Gastrocnemius medialis (tissue), 4 donors: Measurements from ENCODE around the gene KLK2. TPM values are rescaled to one million over a fixed set of nuclear protein-coding genes. Genes with fewer than 3 reads are reported as not detected.

Experiments
- ATAC-seq, 2 donors: fragments of 150-250 bp; one replicate each; pipeline ENCODE4 v1.9.1; 2016
- DNase-seq, 2 donors: peaks; one replicate each; pipeline ENCODE4 v3.0.0-alpha.2; 2019
- H3K27ac ChIP-seq, 4 donors: fragments of 200-600 bp; sonication (generic); 1 replicate in 1 of 4; 2 replicates in 3 of 4; pipeline ENCODE4 v1.5.1; 2016 to 2018; ENCODE audit warnings: mild to moderate bottlenecking in 2 of 4, moderate library complexity in 1 of 4
- H3K27me3 ChIP-seq, 3 donors: fragments of 200-600 bp; sonication (generic) in 2 of 3; 1 replicate in 1 of 3; 2 replicates in 2 of 3; pipeline versions ENCODE4 v1.5.1 to v1.6.0; 2016 to 2019; ENCODE audit warnings: mild to moderate bottlenecking in 1 of 3, moderate library complexity in 1 of 3
- H3K36me3 ChIP-seq, 2 donors: fragments of 200-600 bp; sonication (generic) in 1 of 2; one replicate each; pipeline ENCODE4 v1.5.1; 2017 to 2018
- H3K4me1 ChIP-seq, 2 donors: fragments of 200-600 bp; sonication (generic) in 1 of 2; one replicate each; pipeline ENCODE4 v1.5.1; 2016 to 2017; ENCODE audit warnings: mild to moderate bottlenecking in 2 of 2
- H3K4me3 ChIP-seq, 4 donors: fragments of 200-600 bp; sonication (generic) in 3 of 4; 1 replicate in 1 of 4; 2 replicates in 3 of 4; pipeline ENCODE4 v1.5.1; 2016 to 2019; ENCODE audit warnings: mild to moderate bottlenecking in 2 of 4
- H3K9me3 ChIP-seq, 3 donors: fragments of 200-600 bp; sonication (generic) in 2 of 3; 1 replicate in 1 of 3; 2 replicates in 2 of 3; pipeline ENCODE4 v1.5.1; 2016 to 2019
- POLR2A ChIP-seq, 2 donors: fragments of 450-650 bp; IDR thresholded peaks; one replicate each; pipeline ENCODE4 v1.6.1; 2017; ENCODE audit warnings: antibody characterized with exemption in 2 of 2, mild to moderate bottlenecking in 2 of 2, moderate library complexity in 2 of 2
- in situ Hi-C, 4 donors: fragments of 200-750 bp; cut with MboI; loops; one replicate each; pipeline versions ENCODE4 v1.15.0 to v1.8.0; 2017; ENCODE audit warnings: low sequenced_read_pairs in 4 of 4
- intact Hi-C: fragments of 100-400 bp; cut with DNase I; formaldehyde crosslinking; loops from one replicate; pipeline ENCODE4 v1.15.1; 2023; ENCODE audit warnings: low total_unique reads
- total RNA-seq, 4 donors: library from RNA; depleted of rRNA; stranded (reverse); fragments of >200 nt; gene quantifications; one replicate each; pipeline versions ENCODE4 v1.1.0 to v1.2.3, GENCODE V29; 2016
- TF ChIP-seq, protein P1 (sequence below), 5 experiments: fragments of 450-650 bp in 3 of 5; fragments of 200-600 bp in 2 of 5; sonication (generic) in 2 of 5; IDR thresholded peaks in 4 of 5; conservative IDR thresholded peaks in 1 of 5; 1 replicate in 4 of 5; 2 replicates in 1 of 5; pipeline ENCODE4 v1.5.1; 2016 to 2019; ENCODE audit warnings: antibody characterized with exemption in 5 of 5, mild to moderate bottlenecking in 3 of 5, moderate library complexity in 3 of 5

KLK2 gene
- total RNA-seq, 4 donors from 2014 or later: not detected

DNA sequence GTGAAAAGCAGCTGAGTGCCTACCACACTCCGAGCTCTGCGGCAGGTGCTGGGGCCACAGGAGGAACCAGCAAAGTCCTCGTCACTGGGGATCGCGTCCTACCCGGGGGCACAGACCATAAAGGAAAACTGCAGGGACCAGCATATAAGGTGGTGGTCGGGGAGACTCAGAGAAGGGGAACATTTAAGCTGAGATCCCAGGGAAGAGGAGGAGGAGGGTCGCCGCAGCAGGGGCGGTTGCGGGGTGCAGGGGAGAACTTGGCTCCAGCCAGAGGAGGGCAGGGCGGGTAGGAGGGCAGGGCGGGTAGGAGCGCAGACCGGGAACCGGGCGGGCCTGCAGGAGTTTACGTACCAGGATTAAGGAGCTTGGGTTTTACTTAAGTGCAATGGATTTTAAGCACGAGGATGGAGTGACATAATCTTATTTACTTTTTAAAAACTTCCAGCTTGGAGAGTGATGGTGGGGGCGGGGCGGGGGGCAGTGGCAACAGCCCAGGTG, 38.9 kb downstream of the KLK2 start:
- no peak overlapping the region for H3K4me3 ChIP-seq
- in situ Hi-C loops: no loop called here
- ATAC-seq: no peak

DNA sequence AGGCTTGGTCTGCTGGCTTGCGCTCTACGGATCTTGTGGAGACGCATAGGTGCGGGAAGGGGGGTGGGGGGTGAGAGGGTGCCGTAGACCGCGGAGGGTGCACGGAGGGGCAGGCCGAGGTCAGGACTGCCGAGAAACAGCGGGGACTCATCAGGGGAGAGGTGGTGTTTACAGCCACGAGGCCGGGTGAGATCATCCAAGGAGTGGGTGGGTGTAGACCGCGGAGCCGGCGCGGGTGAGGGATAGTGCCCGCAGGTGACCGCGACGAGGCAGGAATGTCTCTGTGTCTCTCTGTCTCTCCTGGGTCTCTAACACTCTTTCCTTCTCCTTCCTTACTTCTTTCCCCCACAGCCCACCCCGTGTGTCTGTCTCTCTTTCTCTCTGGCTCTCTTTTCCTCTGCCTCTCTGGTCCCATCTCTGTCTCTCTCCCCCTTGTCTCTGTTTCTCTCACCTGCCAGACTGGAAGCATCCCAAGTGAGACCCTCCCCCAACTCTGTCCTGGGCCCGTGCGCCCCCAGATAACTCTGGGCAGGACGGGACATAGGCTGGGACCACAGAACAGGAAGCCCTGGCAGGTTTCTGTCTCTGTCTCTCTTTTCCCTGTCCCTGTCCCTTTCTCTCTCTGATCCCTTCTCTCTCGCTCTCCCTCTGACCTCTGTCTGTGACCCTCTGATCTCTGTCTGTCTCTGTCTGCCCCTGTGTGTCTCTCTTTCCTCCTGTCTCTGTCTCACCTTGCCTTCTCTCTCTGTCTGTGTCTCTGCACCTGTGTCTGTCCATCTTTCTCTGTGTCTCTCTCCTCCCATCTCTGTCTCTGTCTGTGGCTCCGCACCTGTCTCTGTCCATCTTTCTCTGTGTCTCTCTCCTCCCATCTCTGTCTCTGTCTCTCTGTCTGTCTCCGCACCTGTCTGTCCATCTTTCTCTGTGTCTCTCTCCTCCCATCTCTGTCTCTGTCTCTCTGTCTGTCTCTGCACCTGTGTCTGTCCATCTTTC, 39.8 kb downstream of the KLK2 start:
- H3K9me3 ChIP-seq: no peaks in the 10 kb centered on the region
- no peak overlapping the region for H3K27ac ChIP-seq
- intact Hi-C loops (no loop called here), in situ Hi-C loops (no loop called here)
- TF ChIP-seq POLR2A (IDR thresholded peaks at IDR 0.05): no peak
- TF ChIP-seq, protein P1, sequence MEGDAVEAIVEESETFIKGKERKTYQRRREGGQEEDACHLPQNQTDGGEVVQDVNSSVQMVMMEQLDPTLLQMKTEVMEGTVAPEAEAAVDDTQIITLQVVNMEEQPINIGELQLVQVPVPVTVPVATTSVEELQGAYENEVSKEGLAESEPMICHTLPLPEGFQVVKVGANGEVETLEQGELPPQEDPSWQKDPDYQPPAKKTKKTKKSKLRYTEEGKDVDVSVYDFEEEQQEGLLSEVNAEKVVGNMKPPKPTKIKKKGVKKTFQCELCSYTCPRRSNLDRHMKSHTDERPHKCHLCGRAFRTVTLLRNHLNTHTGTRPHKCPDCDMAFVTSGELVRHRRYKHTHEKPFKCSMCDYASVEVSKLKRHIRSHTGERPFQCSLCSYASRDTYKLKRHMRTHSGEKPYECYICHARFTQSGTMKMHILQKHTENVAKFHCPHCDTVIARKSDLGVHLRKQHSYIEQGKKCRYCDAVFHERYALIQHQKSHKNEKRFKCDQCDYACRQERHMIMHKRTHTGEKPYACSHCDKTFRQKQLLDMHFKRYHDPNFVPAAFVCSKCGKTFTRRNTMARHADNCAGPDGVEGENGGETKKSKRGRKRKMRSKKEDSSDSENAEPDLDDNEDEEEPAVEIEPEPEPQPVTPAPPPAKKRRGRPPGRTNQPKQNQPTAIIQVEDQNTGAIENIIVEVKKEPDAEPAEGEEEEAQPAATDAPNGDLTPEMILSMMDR (IDR thresholded peaks at IDR 0.05 in 4 of 5, conservative IDR thresholded peaks at IDR 0.05 in 1 of 5): no peak
- H3K27me3 ChIP-seq: peaks cover 25 to 33% (median 26%) of the 10 kb centered on the region in 3 donors
- H3K36me3 ChIP-seq: no peaks in the 10 kb centered on the region
- DNase-seq (no peak), ATAC-seq (no peak)
- no peak overlapping the region for H3K4me3 ChIP-seq
- no peaks in the 10 kb centered on the region for H3K4me1 ChIP-seq

More for the DNA sequence above, 38.9 kb downstream of the KLK2 start:
- TF ChIP-seq POLR2A (IDR thresholded peaks at IDR 0.05): no peak
- H3K9me3 ChIP-seq: no peaks in the 10 kb centered on the region
- no peaks in the 10 kb centered on the region for H3K36me3 ChIP-seq
- H3K27ac ChIP-seq: no peak overlapping the region
- peaks cover 24 to 36% (median 26%) of the 10 kb centered on the region in 3 donors for H3K27me3 ChIP-seq
- no peak for DNase-seq
- intact Hi-C loops: no loop called here
- no peaks in the 10 kb centered on the region for H3K4me1 ChIP-seq

DNA sequence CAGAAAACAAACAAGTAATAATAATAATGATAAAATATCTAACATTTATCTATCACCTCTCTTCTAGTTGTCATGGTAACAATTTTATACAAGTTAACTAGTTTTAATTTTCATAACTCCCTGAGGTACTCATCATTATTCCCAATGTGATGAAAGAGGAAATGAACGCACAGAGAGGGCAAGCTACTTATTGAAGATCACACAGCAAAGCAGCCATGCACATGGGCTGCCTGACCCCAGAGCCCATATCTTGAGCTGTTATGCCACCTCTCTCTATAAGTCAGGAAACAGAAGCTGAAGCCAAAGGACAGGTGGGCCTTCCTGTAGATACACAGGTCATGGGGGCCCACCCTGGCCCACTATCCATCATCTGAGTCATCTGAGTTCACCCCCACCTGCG, 42.8 kb downstream of the KLK2 start:
- Histone ChIP-seq H3K36me3 (no peaks in the 10 kb centered on the region), H3K4me1 (no peaks in the 10 kb centered on the region), H3K4me3 (no peak overlapping the region), H3K9me3 (no peaks in the 10 kb centered on the region), H3K27ac (no peak overlapping the region), H3K27me3 (peaks cover 5 to 11% (median 6%) of the 10 kb centered on the region in 3 donors)
- no peak for TF ChIP-seq POLR2A (IDR thresholded peaks at IDR 0.05)
- DNase-seq (no peak), ATAC-seq (no peak)
- intact Hi-C loops: no loop called here
- in situ Hi-C loops: no loop called here

DNA sequence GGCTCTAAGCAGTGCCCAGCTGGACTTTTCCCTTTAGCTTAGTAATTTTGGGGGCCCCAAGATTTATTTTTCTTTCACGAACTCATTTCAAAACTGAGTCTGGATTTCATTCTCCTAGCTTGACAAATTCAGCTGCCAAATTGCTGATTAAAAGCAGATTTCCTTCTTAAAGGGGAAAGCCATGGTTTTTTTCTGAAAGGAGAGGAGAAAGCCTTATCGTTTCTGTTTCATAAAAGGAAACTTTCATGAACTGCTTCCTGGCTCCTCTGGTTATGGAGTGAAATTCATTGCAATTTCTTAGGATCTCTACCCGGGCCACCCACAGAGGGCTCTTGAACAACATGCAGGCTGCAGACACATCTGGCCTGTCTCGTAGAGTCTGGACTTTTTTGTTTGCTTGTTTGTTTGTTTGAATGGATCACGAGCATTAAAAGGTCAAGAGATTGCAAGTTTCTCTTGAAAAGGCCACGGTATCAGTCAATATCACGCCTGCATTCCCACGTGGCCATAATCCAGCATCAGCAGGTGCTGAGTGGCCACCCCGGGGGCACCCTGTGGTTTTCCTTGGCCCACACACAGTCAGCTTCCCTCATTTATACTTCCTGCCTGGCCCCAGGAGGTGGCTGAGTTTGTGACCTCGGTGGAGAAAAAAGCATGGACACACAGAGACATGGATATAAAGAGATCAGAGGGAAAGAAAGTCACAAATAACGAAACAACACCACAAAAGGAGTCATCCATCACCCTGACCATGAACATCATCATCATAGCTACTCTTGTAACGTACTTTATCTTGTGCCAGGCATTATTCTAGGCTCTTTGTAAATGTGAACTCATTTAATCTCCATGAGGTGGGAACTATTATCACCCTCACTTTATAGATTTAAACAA, 48.4 kb downstream of the KLK2 start:
- ATAC-seq: no peak
- peaks cover 0 to 5% (median 2%) of the 10 kb centered on the region in 3 donors for H3K27me3 ChIP-seq

DNA sequence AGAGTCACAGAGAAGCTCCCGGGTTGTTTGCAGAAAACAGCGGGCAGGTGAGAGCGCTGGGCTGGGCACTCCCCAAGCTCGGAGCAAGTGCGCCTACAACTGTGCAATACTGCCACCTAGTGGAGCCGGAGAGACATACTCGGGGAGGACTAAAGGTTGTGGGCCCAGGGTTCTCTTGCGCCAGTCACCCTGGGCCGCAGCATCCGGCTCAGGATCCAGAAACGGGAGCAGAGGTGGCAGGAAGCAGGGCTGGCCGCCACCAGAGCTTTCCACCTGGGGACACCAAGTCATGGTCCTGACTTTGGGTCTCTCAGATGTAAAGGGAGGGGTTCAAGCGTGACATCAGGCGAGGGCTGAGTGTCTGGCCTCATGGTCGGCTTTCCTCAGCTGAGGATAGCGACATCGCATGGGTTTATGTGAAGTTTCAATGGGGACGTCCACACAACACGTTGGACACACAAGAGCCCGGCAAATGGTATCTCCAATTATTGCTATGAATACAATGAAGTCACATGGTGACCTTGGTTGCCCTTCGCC, 49.1 kb downstream of the KLK2 start:
- in situ Hi-C loops: no loop called here
- ATAC-seq (peak in 1 of 2 donors; percentile 45), DNase-seq (peak in 1 of 2 donors; percentile 9)
- TF ChIP-seq, protein P1 (IDR thresholded peaks at IDR 0.05 in 4 of 5, conservative IDR thresholded peaks at IDR 0.05 in 1 of 5): peak in 3 of 5 experiments; percentile 41 to 61 (median 53)
- TF ChIP-seq POLR2A (IDR thresholded peaks at IDR 0.05): no peak
- Histone ChIP-seq H3K4me3 (no peak overlapping the region), H3K9me3 (no peaks in the 10 kb centered on the region), H3K36me3 (no peaks in the 10 kb centered on the region), H3K27ac (no peak overlapping the region), H3K27me3 (peaks cover 0 to 2% (median 1%) of the 10 kb centered on the region in 3 donors), H3K4me1 (no peaks in the 10 kb centered on the region)
- intact Hi-C loops: no loop called here

More for the DNA sequence above, 48.4 kb downstream of the KLK2 start:
- Histone ChIP-seq H3K4me1 (no peaks in the 10 kb centered on the region), H3K9me3 (no peaks in the 10 kb centered on the region), H3K27ac (no peak overlapping the region), H3K36me3 (no peaks in the 10 kb centered on the region), H3K4me3 (no peak overlapping the region)
- intact Hi-C loops: no loop called here
- no peak for TF ChIP-seq POLR2A (IDR thresholded peaks at IDR 0.05)
- TF ChIP-seq, protein P1 (IDR thresholded peaks at IDR 0.05 in 4 of 5, conservative IDR thresholded peaks at IDR 0.05 in 1 of 5): no peak
- DNase-seq: no peak
- in situ Hi-C loops: no loop called here
